Sigmoid colon (tissue), 7 donors: ENCODE data around the gene SDF2. TPM values are rescaled to one million over a fixed set of nuclear protein-coding genes. Genes with fewer than 3 reads are reported as not detected.
A peak's percentile ranks its signal among the peaks of the same experiment; 100 is the strongest.

ENCODE experiments used
- DNase-seq: peaks from one replicate; pipeline ENCODE4 v3.0.0-alpha.2; 2019
- H3K27ac ChIP-seq, 4 donors: fragments of 200-600 bp; sonication (generic); one replicate each; pipeline ENCODE4 v1.5.1; 2016 to 2019; ENCODE audit warnings: mild to moderate bottlenecking in 1 of 4
- H3K27me3 ChIP-seq, 3 donors: fragments of 200-600 bp; sonication (generic); one replicate each; pipeline ENCODE4 v1.5.1; 2019; ENCODE audit warnings: mild to moderate bottlenecking in 1 of 3
- H3K36me3 ChIP-seq, 4 donors: fragments of 200-600 bp; sonication (generic); one replicate each; pipeline ENCODE4 v1.5.1; 2016 to 2019
- H3K4me1 ChIP-seq, 4 donors: fragments of 200-600 bp; sonication (generic); one replicate each; pipeline ENCODE4 v1.5.1; 2017 to 2019
- H3K4me3 ChIP-seq, 4 donors: fragments of 200-600 bp; sonication (generic); one replicate each; pipeline ENCODE4 v1.5.1; 2017 to 2019; ENCODE audit warnings: mild to moderate bottlenecking in 2 of 4, moderate library complexity in 1 of 4
- H3K9me3 ChIP-seq, 4 donors: fragments of 200-600 bp in 3 of 4; sonication (generic) in 3 of 4; one replicate each; pipeline versions ENCODE4 v1.5.1 to v1.6.1; 2013 to 2019
- CTCF ChIP-seq, 4 experiments: fragments of 450-650 bp in 3 of 4; fragments of 200-600 bp in 1 of 4; IDR thresholded peaks; one replicate each; pipeline ENCODE4 v1.5.1; 2016 to 2019; ENCODE audit warnings: antibody characterized with exemption in 4 of 4, mild to moderate bottlenecking in 3 of 4, moderate library complexity in 2 of 4
- EP300 ChIP-seq, 4 donors: sonication (generic); formaldehyde crosslinking; IDR thresholded peaks; one replicate each; pipeline ENCODE4 v1.6.1; 2017; ENCODE audit warnings: antibody characterized with exemption in 4 of 4
- POLR2A ChIP-seq, 2 donors: fragments of 450-650 bp; IDR thresholded peaks; one replicate each; pipeline ENCODE4 v1.6.1; 2016; ENCODE audit warnings: antibody characterized with exemption in 2 of 2, mild to moderate bottlenecking in 2 of 2, moderate library complexity in 2 of 2
- POLR2AphosphoS5 ChIP-seq, 4 donors: sonication (generic); formaldehyde crosslinking; IDR thresholded peaks; one replicate each; pipeline ENCODE4 v1.6.1; 2017; ENCODE audit warnings: antibody characterized with exemption in 4 of 4
- WGBS, 2 donors: extraction: QIAGEN DNeasy Blood & Tissue Kit; methylation state at CpG; one replicate each; pipeline ENCODE4 v1.1.7; 2013; 5-methylcytosine and 5-hydroxymethylcytosine counted together
- intact Hi-C: fragments of 100-400 bp; cut with DNase I; formaldehyde crosslinking; loops from one replicate; pipeline ENCODE4 v1.15.1; 2023
- polyA plus RNA-seq, 3 donors: library from polyadenylated mRNA; stranded (reverse); fragments of 200-250 nt; gene quantifications; one replicate each; pipeline ENCODE4 v1.2.3, GENCODE V29; 2013
- total RNA-seq, 4 donors: library from RNA; depleted of rRNA; stranded (reverse); fragments of >200 nt; gene quantifications; one replicate each; pipeline ENCODE4 v1.1.0, GENCODE V29; 2016
- donor health status: healthy with polysubstance abuse.
- donor health status: Bipolar disorder and iron deficiency.
- donor health status: healthy.

SDF2 gene
- total and polyA plus RNA-seq, 7 donors, result 41.8 to 61.8 (median 51.0) TPM

GRCh38 chr17:28644787-28645575 is 16.7 kb downstream of the SDF2 start, which contains the start of gene BLTP2:
Gene BLTP2, minus strand, starts transcription at chr17:28645158. Its CDS starts 102 bp downstream, at chr17:28645056.
- peak; percentile 98 for DNase-seq
- peak; percentile 90 to 97 (median 94) for TF ChIP-seq POLR2AphosphoS5 (IDR thresholded peaks at IDR 0.05)
- TF ChIP-seq CTCF (IDR thresholded peaks at IDR 0.05), result peak in 1 of 4 experiments; percentile 37
- TF ChIP-seq EP300 (IDR thresholded peaks at IDR 0.05), result no peak
- peak; percentile 68 to 88 for TF ChIP-seq POLR2A (IDR thresholded peaks at IDR 0.05)
- WGBS, 2 donors, result 1% methylated on average over 89 of the region's 89 CpGs
- peak within 1 kb of the TSS; percentile 91 to 97 (median 95) for H3K27ac ChIP-seq
- H3K27me3 ChIP-seq, result no peaks in the 10 kb centered on the region
- H3K36me3 ChIP-seq, result peaks cover 4 to 52% (median 18%) of the 10 kb centered on the region in 4 donors
- no peaks in the 10 kb centered on the region for H3K9me3 ChIP-seq
- intact Hi-C loops, result loop anchor here (2.0 to 5.0 kb wide), 2 partner anchors 16 to 67 kb away; partner anchors contain the start of genes PROCA1 and SDF2
- peak within 1 kb of the TSS; percentile 94 to 99 (median 98) for H3K4me3 ChIP-seq
- peaks cover 0 to 40% (median 32%) of the 10 kb centered on the region in 4 donors for H3K4me1 ChIP-seq

GRCh38 chr17:28643983-28644786 is 17.5 kb downstream of the SDF2 start:
- WGBS, 2 donors, result 0 to 1% methylated on average over 18 of the region's 18 CpGs
- Histone ChIP-seq H3K4me3 (peak overlapping the region; percentile 94 to 99 (median 98)), H3K4me1 (peaks cover 0 to 40% (median 32%) of the 10 kb centered on the region in 4 donors), H3K27me3 (no peaks in the 10 kb centered on the region), H3K27ac (peak overlapping the region; percentile 91 to 97 (median 95)), H3K36me3 (peaks cover 11 to 55% (median 25%) of the 10 kb centered on the region in 4 donors), H3K9me3 (no peaks in the 10 kb centered on the region)
- TF ChIP-seq EP300 (IDR thresholded peaks at IDR 0.05) (no peak), CTCF (IDR thresholded peaks at IDR 0.05) (peak in 3 of 4 experiments; percentile 24 to 56 (median 34))
- intact Hi-C loops, result loop anchor here (2.0 kb wide), 1 partner anchor 17 kb away; the partner anchor contains the start of gene SDF2
- DNase-seq, result peak; percentile 69

DNA sequence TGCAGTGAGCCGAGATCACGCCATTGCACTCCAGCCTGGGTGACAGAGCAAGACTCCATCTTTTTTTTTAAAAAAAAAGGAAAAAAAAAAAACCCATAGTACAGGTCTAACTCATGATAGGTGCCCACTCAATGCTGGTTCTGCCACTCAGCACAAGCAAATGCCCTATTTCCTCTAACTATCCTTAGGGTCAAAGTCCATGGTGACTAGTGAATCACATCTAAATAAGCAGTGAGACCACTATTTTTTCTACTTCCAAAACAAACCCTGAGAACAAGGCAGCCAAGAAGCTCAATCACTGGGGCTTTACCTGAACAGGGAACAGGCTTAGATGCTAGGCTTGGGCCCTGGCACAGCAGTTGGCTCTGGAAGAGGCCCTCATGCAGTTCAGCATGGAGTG is 20.1 kb downstream of the SDF2 start:
- H3K27me3 ChIP-seq, result no peaks in the 10 kb centered on the region
- H3K27ac ChIP-seq, result no peak overlapping the region
- peaks cover 0 to 32% (median 25%) of the 10 kb centered on the region in 4 donors for H3K4me1 ChIP-seq
- H3K36me3 ChIP-seq, result peaks cover 27 to 63% (median 45%) of the 10 kb centered on the region in 4 donors
- no peaks in the 10 kb centered on the region for H3K9me3 ChIP-seq
- intact Hi-C loops, result no loop called here
- H3K4me3 ChIP-seq, result no peak overlapping the region
- 89 to 98% methylated on average over 2 of the region's 2 CpGs for WGBS, 2 donors
- DNase-seq, result no peak
- TF ChIP-seq POLR2A (IDR thresholded peaks at IDR 0.05) (no peak), POLR2AphosphoS5 (IDR thresholded peaks at IDR 0.05) (no peak), CTCF (IDR thresholded peaks at IDR 0.05) (no peak), EP300 (IDR thresholded peaks at IDR 0.05) (no peak)

GRCh38 chr17:28635506-28635905 is 26.2 kb downstream of the SDF2 start:
- DNase-seq, result no peak
- Histone ChIP-seq H3K4me3 (no peak overlapping the region), H3K27ac (no peak overlapping the region), H3K4me1 (no peaks in the 10 kb centered on the region), H3K9me3 (no peaks in the 10 kb centered on the region), H3K36me3 (peaks cover 46 to 100% (median 88%) of the 10 kb centered on the region in 4 donors), H3K27me3 (no peaks in the 10 kb centered on the region)
- 95 to 97% methylated on average over 1 of the region's 1 CpG for WGBS, 2 donors
- intact Hi-C loops, result no loop called here
- TF ChIP-seq EP300 (IDR thresholded peaks at IDR 0.05) (no peak), POLR2A (IDR thresholded peaks at IDR 0.05) (no peak), POLR2AphosphoS5 (IDR thresholded peaks at IDR 0.05) (no peak), CTCF (IDR thresholded peaks at IDR 0.05) (no peak)
